Measurements from ENCODE around the gene MUC5B.

MUC5B gene

DNA sequence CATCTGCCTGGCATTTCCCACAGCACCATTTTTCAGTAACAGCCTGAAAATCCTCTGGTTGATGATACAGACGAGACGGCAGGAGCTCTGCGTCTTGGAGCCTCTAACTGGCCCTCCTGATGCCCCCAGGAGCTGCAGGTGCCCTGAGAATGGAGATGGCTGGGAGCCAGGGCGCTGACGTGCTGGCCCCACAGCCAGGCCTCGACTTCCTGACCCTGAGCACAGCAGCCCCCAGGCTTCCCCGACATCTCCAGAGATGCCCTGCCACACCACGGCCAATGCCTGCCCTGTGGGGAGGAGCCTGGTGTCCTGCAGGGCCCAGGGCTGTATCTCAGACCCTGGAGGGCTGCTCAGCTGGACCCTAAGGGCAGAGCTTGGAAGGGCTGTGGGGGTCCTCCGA, 65.1 kb downstream of the MUC5B start:
- DNase-seq, result no peak

DNA sequence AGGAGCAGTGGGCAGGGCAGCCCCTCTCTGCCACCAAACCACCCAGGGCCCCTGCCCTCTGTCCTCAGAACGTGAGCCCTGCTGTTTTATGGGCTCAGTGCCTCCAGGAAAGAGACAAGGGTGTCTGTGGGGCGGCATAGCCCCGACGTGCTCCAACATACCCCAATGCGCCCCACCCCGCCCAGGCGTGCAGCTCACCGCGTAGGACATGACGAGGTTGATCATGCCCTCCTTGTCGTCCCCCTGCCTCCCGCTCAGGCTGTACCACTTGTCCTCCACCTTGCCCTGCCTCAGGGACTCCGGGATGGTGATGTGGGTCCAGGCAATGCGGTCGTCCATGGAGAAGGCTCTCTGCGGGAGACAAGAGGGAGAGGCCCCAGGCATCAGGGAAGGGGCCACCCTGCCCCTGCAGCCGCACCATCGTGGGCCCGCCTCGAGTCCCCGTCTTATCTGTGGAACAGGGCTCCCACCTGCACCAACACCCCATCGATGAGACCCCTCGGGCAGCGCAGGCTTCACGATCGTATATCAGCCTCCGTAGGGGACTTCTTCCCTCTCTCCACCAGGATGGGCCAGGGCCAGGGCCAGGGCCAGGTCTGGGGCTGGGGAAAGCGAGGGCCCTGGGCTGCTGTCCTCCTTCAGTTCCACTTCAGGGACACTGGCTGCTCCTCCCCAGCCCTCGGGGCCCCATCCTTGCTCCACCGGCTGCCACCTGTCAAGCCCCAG, 65.7 kb downstream of the MUC5B start:
- no peak for DNase-seq

DNA sequence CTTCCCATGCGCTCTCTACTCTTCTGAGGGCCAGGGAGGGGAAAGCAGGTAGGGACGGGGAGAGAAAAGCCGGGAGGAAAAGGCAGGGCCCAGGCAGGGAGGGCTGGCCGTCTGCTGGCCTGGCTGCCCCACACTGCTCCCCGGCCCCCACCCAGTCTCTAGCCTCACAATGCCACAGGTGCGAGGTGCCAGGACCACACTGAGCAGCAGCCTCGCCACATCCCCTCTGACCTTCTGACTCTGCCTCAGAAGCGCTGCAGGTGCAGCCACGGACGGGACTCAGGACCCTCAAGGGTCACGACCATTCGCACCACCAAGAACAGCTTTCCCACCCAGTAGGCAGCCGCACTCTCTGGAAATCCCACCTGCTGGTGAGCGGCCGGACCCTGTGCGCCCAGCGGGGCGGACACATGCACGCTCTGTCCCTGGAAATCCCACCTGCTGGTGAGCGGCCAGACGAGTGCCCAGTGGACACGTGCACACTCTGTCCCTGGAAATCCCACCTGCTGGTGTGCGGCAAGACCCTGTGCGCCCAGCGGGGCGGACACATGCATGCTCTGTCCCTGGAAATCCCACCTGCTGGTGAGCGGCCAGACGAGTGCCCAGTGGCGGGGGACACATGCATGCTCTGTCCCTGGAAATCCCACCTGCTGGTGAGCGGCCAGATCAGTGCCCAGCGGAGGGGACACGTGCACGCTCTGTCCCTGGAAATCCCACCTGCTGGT, 66.5 kb downstream of the MUC5B start:
- DNase-seq, result no peak

DNA sequence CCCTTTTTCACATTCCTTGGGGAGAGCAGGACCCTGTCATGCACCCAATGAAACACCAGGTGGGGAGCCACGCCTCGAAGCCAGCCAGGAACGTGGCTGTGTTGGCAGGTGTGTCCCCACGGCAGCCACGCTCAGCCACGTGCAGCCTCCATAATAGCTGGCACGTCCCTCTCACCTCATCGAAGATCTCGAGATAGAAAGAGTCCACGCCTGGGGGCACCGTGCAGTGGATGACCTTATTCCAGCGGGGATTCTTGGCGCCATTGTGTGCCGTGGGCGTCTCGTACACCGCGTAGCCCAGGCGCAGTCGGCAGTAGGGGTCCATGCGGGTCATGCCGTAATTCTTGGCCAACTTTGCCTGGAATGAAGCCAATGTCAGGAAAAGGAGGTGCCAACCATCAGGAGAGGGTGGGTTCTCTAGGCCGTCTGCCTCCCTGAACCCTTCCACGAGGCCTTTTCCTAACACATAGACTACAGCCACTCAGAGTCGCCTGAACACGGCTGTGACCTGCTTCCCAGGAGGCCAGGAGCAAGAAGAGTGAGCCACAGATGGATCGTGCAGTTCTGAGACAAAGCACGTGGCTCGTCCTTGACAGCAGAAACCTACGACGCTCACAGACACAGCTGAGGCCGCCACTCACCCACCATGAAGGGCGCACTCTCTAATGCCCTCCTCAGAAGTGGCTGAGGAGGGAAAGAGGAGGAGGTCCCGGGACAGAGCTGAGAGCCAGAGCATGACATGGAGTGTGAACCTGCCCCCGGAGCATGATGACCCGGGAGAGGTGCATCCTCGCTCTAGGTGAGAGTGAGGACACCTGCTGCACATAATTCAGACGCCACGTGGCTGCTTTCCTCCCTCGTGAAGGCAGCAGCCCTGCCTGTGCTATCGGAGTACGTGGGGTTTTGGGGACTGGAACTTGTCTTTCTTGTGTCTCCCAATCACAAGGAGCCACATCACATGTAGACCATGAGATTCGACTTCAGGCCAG, 67.5 kb downstream of the MUC5B start:
- DNase-seq, result no peak

DNA sequence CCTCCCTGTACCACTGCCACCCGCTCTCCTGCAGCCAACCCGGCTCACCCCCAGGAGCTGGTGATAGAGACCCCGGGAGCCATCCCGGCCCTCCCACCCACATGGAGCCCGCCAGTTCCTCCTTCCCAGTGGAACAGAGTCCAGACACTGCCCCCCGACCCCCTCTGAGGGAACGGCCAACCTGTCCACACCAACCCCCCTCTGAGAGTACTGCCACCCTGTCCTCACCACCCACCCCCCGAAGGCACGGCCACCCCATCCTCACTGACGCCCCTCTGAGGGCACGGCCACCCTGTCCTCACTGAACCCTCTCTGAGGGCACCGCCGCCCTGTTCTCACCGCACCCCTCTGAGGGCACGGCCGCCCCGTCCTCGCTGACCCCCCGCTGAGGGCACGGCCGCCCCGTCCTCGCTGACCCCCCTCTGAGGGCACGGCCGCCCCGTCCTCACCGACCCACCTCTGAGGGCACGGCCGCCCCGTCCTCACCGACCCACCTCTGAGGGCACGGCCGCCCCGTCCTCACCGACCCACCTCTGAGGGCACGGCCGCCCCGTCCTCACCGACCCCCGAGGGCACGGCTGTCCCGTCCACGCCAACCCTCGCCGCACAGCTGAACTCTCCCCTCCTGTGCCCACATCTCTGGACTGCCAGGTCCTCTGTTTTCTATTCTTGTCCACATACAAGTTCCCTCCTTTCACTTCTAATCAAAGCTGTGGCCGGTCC, 68.6 kb downstream of the MUC5B start:
- DNase-seq, result no peak

DNA sequence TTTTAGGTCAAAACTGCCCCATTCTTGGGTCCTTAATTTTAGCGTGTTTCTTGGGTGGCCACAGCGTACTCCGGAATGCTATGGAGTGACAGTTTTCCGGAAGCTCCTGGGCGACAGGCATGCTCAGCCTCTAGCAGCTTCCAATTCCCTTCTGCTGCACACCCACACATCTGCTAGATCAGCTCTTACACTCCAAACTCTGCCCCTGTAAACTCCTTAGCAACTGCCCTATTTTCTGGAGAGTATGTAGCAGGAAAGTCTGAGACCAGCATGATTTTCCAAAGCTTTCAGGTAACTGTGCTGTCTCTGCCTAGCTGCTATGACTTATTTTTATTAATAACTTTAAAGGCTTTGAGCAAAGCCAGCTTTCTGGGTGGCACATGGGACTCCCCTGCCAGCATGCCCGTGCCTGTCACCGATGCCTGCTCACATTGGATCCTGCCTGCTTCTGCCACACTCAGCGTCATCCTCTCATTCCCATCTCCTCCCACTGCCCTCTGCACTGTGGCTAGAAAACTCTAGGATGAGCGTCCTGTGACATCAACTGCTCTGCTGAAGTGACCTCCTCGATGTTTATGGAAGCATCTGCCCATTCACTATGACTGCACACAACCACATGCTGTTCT, 69.3 kb downstream of the MUC5B start:
- DNase-seq, result no peak

DNA sequence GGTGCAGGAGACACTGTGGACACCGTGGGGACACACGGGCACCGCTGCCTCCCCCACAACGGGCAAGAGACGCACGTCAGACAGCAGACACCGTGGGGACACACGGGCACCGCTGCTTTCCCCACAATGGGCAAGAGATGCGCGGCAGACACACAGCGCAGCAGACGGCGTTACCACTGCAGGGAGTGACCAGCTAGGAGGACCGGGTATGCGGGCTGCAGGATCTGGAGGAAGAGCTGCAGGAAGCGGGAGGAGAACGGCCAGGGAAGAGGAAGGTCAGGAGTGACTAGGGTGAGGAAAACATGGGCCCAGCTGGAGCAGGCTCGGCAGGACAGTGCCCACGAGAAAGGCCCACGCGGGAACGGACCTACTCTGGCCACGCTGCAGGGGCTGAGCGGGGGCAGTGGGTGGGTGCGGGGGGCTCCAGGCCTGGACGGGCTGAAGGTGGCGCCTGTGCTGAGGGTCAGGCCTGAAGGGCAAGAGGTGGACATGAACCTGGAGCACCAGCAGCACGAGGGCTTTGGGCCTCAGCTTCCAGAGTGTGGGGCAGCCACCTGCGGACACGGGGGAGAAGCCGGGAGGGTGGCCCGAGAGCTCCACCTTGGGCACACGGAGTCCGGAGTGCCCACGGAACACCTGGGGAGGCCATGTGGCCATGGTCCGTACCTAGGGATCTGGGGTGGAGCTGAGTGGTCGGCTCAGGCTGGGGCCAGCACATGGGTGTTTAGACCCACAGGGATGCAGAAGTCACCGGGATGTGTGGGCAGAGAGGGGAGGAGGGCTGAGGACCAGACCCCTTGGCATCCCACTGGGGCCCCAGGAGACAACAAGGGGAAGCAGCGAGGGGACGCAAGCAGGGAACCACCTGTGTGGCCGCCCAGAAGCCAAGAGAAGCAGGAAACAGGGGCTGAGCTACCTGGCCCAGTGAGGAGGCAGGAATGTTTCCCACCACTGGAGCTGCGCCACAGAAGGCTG, 70.1 kb downstream of the MUC5B start:
- no peak for DNase-seq

DNA sequence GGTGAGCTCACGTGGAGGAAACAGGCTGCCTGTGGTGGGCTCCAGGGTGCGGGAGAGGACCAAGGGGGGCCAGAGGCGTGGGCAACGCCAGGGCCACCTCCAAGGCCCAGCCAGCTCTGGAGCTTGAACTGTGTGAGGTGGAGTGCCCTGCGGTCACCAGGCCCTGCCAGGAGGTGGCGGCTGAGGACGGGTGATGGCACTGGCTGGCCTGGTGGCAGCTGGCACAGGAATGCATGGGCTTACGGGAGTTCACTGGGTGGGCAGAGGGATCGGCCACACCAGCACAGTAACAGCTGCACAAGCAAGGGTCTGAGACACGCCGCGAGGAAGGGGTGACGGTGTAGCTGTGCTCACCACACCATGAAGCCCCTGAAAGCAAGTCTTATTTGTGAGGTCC, 70.8 kb downstream of the MUC5B start:
- DNase-seq, result no peak

DNA sequence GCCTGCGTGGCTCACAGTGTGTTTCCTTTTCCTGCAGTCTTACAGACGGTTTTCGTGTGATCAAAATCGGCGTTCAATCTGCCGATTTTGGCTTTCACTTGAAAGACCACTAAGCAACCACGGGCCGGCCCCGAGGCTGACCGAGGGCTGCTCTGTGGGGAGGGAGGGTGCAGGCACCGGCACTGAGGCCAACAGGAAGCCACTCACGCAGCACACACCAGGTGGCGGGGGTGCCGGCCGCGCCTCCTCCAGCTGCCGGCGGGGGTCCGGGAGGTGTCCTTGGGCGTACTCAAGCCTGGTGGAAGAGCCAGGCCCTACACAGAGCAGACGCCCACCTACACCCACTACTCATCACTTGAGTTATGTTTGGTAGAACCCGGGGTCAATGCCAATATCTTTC, 72.2 kb downstream of the MUC5B start:
- no peak for DNase-seq

DNA sequence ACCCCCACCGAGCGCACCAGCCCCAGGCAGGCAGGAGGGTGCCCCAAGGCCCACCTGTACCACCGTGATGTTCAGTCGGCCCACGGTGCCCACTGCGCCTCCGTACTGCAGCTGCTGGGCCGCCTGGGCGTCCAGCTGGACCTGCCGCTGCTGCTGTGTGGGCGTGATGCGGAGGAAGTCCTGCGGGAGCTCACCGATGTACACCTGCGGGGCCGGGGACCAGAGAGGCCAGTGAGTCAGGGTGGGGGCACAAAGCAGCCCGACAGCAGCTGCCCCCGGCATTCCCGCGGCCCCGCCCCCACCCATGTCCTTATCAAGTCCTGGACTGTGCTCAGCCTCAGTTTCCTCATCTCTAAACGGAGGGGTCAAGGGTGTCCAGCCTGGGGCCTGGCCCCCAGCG, 72.7 kb downstream of the MUC5B start:
- no peak for DNase-seq

DNA sequence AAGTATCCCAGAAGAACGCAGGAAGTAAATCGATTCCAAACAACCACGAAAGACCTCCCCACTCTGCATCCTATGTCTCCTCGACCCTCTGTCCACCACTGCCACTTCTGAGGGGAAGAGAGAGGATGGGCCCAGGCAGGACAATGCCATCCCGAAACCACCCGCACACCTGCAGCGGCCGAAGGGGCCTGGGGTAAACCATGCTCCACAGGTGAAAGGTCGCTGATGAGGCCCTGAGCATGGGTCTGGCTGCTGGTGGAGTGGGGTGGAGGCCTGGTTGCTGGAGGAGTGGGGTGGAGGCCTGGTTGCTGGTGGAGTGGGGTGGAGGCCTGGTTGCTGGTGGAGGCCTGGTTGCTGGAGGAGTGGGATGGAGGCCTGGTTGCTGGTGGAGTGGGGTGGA, 73.4 kb downstream of the MUC5B start:
- no peak for DNase-seq

DNA sequence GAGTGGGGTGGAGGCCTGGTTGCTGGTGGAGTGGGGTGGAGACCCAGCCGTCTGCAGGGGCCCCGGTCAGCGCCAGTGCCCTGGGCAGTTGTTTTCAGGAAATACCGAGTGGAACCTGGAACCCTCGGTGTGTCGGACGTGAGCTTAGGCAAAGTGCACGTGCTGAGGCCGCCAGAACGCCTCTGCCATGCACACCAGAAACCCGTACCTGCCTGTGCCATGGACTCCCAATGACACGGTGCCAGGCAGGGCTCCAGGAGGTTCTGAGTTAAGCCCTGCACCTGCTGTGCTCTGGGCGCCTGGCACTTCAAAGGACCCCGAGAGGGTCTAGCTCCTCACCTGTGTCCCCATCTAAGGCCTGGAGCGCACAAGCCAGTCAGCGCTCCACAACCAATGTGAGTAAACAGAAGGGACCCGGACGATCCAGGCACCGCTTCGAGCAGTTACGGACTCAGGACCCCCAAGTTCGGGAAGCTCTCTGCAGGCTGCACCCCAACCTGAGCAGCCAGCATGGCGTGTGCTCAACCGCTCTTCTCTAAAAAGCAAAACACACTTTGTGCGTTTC, 74.2 kb downstream of the MUC5B start:
- no peak for DNase-seq

DNA sequence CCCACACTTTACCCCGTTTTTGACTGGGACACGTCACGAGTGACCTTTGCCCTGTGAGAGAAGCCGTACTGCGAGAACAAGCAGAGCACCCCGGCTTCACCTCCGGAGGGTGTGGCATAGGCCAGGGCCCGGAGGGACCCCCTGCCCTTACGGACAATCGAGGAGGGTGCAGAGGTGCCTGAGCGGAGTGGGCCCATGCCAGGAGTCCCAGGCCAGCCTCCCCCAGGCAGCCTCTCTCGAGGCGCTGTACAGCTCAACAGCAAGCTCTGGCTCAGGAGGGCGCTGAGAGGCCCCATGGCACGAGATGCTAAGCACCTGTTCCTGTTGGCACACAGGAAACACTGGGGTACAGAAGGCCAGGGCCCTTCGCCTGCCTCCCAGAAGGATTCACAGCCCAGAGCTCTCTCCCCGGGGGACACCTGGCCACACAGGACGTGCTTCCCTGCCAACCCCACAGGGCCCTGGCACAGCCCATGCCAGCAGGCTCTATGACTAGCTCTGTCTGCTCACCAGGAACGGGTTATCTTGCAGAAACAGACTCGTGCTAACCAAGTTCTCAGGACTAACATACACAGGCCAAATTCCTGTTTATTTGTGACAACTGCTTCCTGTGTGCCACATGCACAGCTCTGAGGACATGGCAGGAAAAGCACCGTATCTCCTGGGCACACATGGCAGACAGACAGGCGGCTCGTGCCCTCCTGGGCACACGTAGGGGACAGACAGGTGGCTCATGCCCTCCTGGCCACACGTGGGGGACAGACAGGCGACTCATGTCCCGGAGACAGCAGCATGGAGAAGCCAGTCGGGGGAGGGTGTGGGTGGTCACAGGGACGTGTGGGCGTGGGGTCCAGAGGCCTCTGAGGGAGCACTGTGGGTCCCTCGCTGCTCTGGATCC, 75.0 kb downstream of the MUC5B start:
- DNase-seq, result no peak

DNA sequence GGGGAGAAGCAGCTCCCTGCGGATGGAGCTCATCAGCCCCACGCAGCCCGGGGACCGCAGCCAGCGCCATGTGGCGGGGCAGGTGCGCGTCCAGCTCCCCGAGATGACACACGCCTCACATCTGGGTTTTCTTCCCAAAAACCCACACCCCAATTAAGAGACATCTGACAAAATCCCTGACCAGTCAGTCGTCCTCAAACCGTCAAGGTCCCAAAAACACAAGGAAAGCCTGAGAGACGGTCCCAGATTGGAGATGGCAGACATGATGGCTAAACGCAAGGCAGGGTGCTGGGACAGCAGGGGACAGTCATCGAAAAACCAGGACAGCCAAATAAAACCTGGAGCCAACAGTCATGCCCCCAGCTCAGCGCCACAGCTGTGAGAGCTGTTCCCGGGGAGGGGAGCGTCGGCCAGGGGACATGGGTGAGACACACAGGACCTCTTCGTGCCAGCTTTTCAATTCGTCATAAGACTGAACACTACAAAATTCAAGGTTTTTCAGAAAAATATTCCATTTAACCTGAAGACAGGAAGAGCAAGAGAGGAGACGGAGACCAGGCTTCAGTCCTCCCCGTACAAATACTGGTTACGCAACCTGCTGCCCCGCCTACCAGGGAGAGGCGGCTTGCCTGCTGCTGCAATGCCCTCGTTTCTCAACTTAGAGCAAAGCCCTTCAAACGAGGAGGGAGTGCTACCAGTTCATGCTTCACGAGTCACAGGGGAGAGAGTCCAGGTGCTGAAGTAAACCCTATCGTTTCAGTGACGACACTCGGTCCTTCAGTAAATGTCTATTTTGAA, 76.0 kb downstream of the MUC5B start:
- DNase-seq, result peak; percentile 45

DNA sequence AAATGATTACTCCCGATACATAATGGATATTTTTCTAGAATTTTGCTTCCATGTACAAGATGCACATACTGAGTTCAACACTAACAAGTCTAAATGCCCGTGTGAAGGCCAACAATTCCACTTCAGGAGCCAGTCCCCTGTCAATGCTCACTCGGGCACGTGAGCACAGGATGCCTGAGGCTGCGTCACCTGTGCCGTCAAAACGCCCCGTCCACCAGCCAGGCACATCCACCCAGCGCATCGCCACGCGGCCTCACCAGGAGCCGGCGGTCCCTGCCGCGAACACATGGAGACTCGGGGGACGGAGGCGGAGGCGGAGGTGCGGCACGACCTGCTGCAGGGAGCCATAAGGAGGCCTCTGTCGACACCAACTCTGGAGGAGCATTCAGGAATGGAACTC, 76.8 kb downstream of the MUC5B start:
- DNase-seq, result no peak

DNA sequence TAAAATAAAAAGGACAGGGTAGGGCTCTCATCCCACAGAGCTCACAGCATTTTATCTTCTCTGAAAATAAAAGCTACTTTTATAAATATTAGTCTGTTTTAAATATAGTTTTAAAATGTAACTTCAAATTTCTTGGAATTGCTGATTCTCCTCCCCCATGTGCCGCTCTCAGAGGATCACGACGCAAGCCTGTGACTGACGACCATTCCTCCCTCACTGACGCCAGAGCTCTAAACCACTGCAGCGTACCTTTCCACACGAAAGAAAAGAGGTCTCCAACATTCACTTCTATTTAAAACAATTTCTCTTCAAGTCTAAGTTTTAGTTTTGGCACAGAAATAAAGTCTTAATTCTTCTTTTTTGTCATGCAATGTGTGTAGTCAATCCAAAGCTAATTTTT, 77.3 kb downstream of the MUC5B start:
- DNase-seq, result no peak

DNA sequence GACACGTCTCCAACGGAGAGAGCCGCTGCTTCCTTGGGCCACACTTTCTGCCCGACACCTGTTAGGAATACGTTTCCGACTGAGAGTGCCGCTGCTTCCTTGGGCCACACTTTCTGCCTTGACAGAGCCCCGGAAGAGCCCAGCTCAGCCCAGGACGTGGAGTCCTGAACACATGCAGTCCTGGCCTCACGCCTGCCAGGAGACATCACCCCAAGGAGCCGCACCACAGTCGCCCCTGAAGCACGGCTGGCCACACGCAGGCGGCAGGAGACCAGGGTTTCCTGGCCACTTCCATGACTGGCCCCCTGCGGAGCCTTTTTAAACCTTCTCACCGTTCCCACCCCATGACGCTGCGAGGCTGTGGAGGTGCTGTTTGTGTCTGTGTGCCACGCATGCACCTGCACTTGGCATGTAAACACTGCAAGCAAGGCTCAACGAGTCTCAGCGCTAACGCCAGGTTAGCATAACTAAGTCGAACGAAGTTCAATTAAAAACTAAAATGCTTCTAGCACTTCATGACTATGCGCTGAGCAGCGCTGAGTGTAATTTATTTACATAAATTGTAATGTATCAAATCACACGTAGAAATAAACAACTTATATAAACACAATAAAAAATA, 77.8 kb downstream of the MUC5B start:
- DNase-seq, result no peak

All from fibroblast of skin of abdomen (primary cell).